GM12875 (cell line): ENCODE measurements around the gene TGFB2.
A peak's percentile ranks its signal among the peaks of the same experiment; 100 is the strongest.

Experiments used
- H3K4me3 ChIP-seq: one replicate; pipeline ENCODE4 v1.5.1; 2011; ENCODE audit warnings: low read depth, low read length, control low read depth
- TF ChIP-seq, protein P1 (sequence below): IDR thresholded peaks from 2 replicates; pipeline ENCODE4 v1.5.1; 2011; ENCODE audit warnings: low read depth, mild to moderate bottlenecking, control low read depth, inconsistent platforms, low read length, moderate library complexity, borderline replicate concordance; ENCODE audit not compliant: insufficient read depth

TGFB2 gene

GRCh38 chr1:218330043-218330623 is 15.0 kb upstream of the TGFB2 start:
- no peak overlapping the region for H3K4me3 ChIP-seq
- TF ChIP-seq, protein P1, sequence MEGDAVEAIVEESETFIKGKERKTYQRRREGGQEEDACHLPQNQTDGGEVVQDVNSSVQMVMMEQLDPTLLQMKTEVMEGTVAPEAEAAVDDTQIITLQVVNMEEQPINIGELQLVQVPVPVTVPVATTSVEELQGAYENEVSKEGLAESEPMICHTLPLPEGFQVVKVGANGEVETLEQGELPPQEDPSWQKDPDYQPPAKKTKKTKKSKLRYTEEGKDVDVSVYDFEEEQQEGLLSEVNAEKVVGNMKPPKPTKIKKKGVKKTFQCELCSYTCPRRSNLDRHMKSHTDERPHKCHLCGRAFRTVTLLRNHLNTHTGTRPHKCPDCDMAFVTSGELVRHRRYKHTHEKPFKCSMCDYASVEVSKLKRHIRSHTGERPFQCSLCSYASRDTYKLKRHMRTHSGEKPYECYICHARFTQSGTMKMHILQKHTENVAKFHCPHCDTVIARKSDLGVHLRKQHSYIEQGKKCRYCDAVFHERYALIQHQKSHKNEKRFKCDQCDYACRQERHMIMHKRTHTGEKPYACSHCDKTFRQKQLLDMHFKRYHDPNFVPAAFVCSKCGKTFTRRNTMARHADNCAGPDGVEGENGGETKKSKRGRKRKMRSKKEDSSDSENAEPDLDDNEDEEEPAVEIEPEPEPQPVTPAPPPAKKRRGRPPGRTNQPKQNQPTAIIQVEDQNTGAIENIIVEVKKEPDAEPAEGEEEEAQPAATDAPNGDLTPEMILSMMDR: no peak

- no peak overlapping the region for H3K4me3 ChIP-seq
- TF ChIP-seq, protein P1: no peak
Measured at GRCh38 chr1:218332416-218332815, 12.7 kb upstream of the TGFB2 start.

DNA sequence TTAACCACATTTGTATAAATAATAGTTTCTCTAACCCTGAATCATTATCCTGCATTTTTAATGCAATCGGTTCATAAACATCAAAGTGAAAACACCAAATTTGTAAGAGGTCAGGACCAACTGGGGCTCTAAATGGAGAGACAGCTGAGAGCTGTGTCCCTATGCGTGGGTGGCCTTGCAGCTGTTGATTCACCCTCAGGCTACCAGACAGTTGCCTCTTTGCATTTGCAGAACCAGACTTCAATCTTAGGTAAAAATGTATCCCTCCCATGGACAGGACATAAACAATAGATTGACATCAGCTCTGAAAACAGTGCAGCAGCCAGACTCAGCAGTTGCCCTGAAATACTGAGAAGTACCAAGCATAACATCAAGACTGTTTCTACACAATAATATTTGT is 8.8 kb upstream of the TGFB2 start:
- H3K4me3 ChIP-seq: no peak overlapping the region
- TF ChIP-seq, protein P1: no peak

DNA sequence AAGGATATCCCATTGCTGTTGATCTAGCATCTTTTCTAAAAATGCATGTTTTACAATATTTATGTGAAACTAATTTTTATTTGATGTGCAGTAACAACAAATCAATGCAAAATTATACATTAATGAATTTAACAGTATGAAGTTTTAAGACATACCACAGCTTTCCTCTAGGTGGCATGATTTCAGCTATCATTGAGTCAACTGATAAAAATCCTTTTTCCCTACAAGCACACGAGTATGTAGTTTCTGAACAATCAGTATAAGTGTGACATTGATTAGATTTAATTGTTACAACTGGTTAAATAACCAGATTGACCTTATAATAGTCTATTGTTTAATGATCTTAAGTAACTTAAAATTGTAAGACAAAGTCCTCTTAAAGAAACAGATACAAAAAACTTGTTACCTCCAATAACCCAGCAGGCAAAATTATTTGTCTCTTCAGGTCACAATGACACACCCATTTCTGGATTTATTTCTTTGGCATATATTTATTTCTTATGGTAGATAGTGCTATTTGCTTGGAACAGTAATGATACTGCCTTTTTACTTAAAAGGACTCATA is 5.8 kb upstream of the TGFB2 start:
- no peak overlapping the region for H3K4me3 ChIP-seq
- TF ChIP-seq, protein P1: peak; percentile 46; the same call in 1 of the 2 replicates

DNA sequence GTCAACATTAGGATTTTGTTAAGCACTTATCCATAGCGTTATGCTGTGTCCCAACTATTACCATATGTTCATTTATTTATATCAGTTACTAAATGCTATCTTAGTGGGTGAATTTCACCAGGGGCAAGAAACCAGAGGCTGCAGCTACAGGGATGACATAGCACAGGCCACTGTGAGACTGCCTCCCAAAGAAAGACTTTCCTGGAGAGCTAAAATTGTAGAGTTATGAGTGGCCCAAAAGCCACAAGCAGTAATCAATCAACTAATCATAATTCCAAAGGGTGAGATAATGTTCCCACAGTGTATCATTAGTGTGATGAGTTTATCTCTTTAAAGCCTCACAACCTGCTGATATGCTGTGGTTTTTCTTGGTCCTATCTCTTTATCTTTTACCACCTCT is 3.8 kb upstream of the TGFB2 start:
- H3K4me3 ChIP-seq: no peak overlapping the region
- TF ChIP-seq, protein P1: no peak

GRCh38 chr1:218342091-218342490 is 3.0 kb upstream of the TGFB2 start:
- no peak overlapping the region for H3K4me3 ChIP-seq
- TF ChIP-seq, protein P1: no peak

GRCh38 chr1:218345673-218346390 is 696 bp downstream of the TGFB2 start:
- TF ChIP-seq, protein P1: no peak
- peak overlapping the region; percentile 39 for H3K4me3 ChIP-seq
